Neural crest cell (in vitro differentiated cells): ENCODE data around the gene LHFPL3. TPM values are rescaled to one million over a fixed set of nuclear protein-coding genes. Genes with fewer than 3 reads are reported as not detected.

Experiments
- DNase-seq: peaks from one replicate; pipeline ENCODE4 v3.0.0; 2021; ENCODE audit warnings: low read depth, mixed read lengths, low spot score
- H3K27ac Mint-ChIP-seq: one replicate; pipeline ENCODE4 v1.8.0; 2021; ENCODE audit warnings: mild to moderate bottlenecking, mixed read lengths; ENCODE audit not compliant: unreplicated experiment
- H3K27me3 Mint-ChIP-seq: 2 replicates; pipeline ENCODE4 v1.8.0; 2021; ENCODE audit warnings: low read depth, mild to moderate bottlenecking, mixed read lengths
- H3K36me3 Mint-ChIP-seq: 2 replicates; pipeline ENCODE4 v1.8.0; 2021; ENCODE audit warnings: low read depth, mild to moderate bottlenecking, mixed read lengths
- H3K4me1 Mint-ChIP-seq: 2 replicates; pipeline ENCODE4 v1.8.0; 2021; ENCODE audit warnings: mixed read lengths
- H3K4me3 Mint-ChIP-seq: one replicate; pipeline ENCODE4 v1.8.0; 2021; ENCODE audit warnings: mild to moderate bottlenecking, mixed read lengths
- H3K9me3 Mint-ChIP-seq: 2 replicates; pipeline ENCODE4 v1.8.0; 2021; ENCODE audit warnings: mixed read lengths
- total RNA-seq: library from RNA; stranded (reverse); gene quantifications from 2 replicates; pipeline ENCODE4 v1.2.1, GENCODE V29; 2021
- TF ChIP-seq, protein P1 (sequence below): fragments of 200-600 bp; sonication (generic); conservative IDR thresholded peaks from 2 replicates; pipeline ENCODE4 v1.5.0; 2021; ENCODE audit warnings: antibody characterized with exemption, mild to moderate bottlenecking

Gene LHFPL3
- total RNA-seq, 1 donor from 2014 or later = not detected

DNA sequence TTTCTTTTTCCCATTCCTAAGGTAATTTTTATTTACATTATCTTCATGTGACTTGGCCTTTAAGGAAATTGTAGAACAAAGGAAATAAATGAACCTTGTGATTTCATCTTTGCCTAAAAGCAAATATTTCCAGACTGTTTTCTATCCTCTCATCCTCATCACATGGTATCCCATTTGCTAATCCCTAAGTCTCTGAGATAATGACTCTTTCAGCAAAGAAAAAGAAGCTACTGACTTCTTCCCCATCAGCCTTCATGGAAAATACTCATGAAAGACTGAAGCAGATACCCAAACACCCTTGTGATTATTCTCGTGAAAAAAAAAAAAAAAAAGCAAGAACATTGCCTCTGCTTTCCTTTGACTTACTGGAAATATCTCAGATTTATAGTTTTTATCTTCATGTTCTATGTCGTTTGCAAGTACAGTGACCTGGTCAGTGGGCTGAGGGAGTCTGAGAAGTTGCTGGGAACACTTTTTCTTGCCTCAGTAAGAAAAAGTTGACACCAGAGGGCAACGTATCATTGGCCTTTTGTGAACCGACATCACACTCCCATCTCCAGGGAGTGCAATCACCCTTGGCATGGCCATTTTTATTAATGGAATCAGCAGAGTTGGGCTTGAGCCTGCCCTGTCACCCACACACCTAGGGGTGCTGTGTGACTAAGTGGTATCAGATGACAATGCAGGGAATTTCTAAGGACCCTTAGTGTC lies 439.6 kb downstream of the LHFPL3 start:
- Mint-ChIP-seq H3K27ac (no peak overlapping the region), H3K36me3 (no peaks in the 10 kb centered on the region), H3K9me3 (no peaks in the 10 kb centered on the region), H3K27me3 (no peaks in the 10 kb centered on the region), H3K4me1 (peaks cover 10% of the 10 kb centered on the region), H3K4me3 (no peak overlapping the region)
- no peak for DNase-seq
- TF ChIP-seq, protein P1, sequence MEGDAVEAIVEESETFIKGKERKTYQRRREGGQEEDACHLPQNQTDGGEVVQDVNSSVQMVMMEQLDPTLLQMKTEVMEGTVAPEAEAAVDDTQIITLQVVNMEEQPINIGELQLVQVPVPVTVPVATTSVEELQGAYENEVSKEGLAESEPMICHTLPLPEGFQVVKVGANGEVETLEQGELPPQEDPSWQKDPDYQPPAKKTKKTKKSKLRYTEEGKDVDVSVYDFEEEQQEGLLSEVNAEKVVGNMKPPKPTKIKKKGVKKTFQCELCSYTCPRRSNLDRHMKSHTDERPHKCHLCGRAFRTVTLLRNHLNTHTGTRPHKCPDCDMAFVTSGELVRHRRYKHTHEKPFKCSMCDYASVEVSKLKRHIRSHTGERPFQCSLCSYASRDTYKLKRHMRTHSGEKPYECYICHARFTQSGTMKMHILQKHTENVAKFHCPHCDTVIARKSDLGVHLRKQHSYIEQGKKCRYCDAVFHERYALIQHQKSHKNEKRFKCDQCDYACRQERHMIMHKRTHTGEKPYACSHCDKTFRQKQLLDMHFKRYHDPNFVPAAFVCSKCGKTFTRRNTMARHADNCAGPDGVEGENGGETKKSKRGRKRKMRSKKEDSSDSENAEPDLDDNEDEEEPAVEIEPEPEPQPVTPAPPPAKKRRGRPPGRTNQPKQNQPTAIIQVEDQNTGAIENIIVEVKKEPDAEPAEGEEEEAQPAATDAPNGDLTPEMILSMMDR = no peak

DNA sequence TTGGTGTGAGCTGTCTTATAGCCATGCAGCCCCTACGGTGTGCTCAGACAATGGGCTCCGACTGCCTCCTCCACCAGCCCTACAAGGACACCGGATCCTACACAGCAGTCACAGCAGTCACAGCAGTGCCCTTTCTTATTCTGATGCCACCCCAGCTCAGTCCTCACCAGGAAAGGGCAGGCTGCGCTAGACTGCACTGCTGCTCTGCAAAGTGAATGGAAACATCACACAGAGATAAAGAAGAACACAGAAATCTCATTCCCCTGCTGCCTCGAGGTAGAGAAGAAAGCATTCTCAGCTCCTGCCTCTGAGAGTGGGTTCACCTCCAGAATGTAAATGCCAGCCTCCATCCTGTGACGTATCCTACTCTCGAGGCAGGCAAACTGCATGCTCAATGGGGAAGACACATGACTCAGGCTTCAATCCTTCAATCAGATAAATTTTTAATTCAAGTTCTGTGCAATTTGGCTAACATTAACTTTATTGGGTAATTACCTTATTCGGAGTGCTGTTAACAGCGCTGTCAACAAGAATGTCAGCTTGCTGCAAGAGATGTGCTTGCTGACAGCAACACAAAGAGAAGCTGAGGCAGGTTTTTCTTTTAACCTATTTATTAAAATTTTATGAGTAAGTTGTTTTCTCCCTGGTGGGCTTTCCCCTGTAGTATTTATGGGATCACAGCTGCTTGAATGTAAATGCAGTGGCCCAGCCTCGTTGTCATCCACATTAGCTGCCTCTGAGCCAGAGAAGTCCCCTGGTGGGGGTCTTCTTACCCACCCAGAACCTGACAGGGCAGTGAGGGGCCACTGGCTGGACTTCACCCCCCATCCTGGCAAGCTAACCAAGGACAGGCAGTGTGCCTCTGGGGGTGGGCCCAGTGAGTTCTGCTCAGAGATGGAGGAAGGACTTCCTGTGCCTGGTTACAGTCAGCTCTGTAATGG lies 444.3 kb downstream of the LHFPL3 start:
- no peak overlapping the region for H3K27ac Mint-ChIP-seq
- no peak for DNase-seq
- TF ChIP-seq, protein P1 = no peak
- no peaks in the 10 kb centered on the region for H3K36me3 Mint-ChIP-seq
- no peak overlapping the region for H3K4me3 Mint-ChIP-seq
- no peaks in the 10 kb centered on the region for H3K9me3 Mint-ChIP-seq
- no peaks in the 10 kb centered on the region for H3K27me3 Mint-ChIP-seq
- peaks cover 10% of the 10 kb centered on the region for H3K4me1 Mint-ChIP-seq

DNA sequence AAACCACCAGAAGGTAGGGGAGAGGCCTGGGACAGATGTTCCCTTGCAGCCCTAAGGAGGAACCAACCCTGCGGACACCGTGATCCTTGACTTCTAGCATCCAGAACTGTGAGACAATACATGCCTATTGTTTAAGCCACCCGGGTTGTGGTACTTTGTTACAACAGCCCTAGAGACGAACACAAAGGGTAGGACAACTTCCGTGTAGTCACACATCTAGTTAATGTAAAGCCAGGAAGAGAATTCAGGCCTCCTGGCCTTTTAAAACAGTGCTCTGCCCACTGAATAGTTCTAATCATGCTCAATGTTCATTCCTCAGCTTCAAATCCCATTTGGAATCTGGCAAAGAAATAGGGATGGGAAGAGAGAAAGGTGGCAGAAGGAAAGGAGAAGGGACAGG lies 445.4 kb downstream of the LHFPL3 start:
- DNase-seq = no peak
- Mint-ChIP-seq H3K36me3 (no peaks in the 10 kb centered on the region), H3K4me3 (no peak overlapping the region), H3K27ac (no peak overlapping the region), H3K4me1 (peaks cover 7% of the 10 kb centered on the region), H3K9me3 (no peaks in the 10 kb centered on the region), H3K27me3 (no peaks in the 10 kb centered on the region)
- TF ChIP-seq, protein P1 = no peak

DNA sequence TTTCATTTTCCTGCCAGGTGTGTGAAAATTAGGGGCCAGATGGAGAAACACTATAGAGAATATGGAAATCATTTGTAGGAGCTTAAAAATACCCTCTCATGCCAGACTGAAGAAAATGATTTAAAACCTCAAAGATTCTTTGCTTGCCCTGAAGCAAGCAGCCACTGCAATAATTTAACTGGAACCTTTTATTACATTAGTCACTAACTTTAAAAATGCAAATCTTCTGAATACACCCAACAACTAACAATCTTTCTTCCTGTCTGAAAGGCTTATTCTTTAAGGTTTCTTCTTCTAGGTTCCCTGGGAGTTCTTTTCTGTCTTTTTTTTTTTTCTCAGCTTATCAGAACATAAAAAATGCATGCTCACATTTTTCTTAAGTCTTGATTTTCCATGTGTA lies 447.1 kb downstream of the LHFPL3 start:
- Mint-ChIP-seq H3K27ac (no peak overlapping the region), H3K36me3 (no peaks in the 10 kb centered on the region), H3K27me3 (no peaks in the 10 kb centered on the region), H3K4me3 (no peak overlapping the region), H3K4me1 (peaks cover 6% of the 10 kb centered on the region), H3K9me3 (no peaks in the 10 kb centered on the region)
- no peak for DNase-seq
- TF ChIP-seq, protein P1 = no peak

DNA sequence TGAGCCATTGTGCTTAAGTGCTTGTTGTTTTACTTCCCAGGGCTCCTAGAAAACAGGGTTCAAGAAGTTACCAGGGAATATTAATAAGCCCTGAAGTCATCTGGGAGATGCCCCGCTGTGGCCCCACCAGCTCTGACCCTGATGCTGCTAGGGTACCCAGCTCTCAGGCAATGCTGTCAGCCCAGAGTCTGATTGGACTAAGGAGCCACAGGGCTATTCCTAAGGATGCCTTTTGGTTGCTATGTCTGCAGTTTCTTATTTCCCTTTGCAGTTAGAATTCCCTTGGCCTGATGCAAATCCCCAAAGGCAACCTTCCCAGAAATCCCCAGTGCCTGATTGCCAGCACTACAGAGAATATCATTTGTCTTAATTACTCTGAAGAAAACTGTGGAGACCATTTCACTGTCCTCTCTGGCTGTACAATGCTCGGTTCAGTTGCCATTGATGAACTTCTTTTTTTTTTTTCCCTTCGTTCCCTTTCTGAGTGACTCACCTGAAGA lies 448.9 kb downstream of the LHFPL3 start:
- peaks cover 4% of the 10 kb centered on the region for H3K4me1 Mint-ChIP-seq
- no peaks in the 10 kb centered on the region for H3K36me3 Mint-ChIP-seq
- TF ChIP-seq, protein P1 = no peak
- no peak overlapping the region for H3K4me3 Mint-ChIP-seq
- no peaks in the 10 kb centered on the region for H3K9me3 Mint-ChIP-seq
- no peak overlapping the region for H3K27ac Mint-ChIP-seq
- no peak for DNase-seq
- H3K27me3 Mint-ChIP-seq = no peaks in the 10 kb centered on the region
